GM18508 (cell line): ENCODE measurements around the gene NAT14.

Experiments
- ATAC-seq: cut with Tn5 transposase; IDR thresholded peaks from one replicate; pipeline ENCODE4 v1.9.1; 2021; ENCODE audit warnings: moderate number of reproducible peaks; ENCODE audit not compliant: insufficient read depth, unreplicated experiment

NAT14 gene

DNA sequence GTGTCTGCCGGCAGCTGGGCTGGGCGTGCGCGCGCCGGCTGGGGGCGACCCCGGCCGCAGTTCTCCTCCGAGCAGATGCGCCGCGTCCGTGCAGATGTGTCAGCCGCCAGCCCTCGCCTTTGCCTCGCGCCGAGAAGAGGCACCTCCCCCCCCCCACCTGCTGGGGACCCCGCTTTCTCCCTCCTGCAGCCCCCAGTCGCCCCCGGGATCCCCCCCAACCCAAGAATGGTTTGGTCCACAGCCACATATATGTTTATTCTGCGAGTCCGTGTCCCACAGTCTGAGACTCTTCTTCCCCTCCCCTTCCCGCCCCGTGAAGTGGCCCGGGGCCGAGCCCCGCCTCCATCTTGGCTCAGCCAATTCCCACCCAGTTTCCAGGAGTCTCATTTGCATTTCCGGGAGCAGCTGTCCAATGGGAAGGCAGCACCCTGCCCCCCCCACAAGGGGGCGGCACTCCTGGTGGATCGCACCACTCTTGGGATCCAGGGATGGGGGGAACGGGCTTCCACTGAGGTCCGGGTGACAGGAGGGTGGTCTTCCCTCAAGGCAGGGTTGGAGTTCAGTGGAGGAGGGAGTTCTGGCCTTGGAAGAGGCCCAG lies 32.1 kb upstream of the NAT14 start:
- no peak for ATAC-seq

DNA sequence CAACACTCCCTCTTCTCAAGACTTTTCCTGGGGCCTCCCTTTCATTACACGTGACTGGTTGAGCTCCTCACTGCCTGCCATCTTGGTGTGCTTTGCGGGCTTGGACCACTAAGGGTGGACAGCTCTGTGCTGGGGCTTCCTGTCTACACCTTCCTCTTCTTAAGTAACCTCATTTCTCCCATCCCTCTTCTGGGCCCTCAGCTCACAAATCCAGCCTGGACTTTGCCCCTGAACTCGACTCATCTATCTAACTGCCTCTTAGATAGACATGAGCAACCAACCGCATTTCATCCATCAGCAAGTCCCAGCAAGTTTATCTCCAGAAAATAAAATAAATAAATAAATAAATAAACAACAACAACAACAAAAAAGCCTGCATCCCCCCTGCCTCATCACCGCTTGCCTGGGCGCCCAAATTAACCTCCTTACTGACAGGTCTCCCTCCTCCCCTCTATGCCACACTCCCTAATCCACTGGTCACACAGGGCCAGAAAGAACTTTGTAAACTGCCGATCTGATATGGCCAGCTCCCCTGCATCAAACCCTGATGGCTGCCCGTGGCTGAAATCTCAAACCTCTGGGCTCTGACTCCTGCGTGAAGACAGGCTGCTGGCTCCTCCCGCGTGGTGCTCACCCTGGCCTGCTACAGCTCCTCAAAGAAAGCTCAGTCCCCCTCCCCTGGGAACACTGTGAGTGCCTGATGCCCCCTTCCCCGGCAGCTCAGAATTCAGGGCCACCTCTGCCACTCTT lies 31.3 kb upstream of the NAT14 start:
- ATAC-seq = no peak

DNA sequence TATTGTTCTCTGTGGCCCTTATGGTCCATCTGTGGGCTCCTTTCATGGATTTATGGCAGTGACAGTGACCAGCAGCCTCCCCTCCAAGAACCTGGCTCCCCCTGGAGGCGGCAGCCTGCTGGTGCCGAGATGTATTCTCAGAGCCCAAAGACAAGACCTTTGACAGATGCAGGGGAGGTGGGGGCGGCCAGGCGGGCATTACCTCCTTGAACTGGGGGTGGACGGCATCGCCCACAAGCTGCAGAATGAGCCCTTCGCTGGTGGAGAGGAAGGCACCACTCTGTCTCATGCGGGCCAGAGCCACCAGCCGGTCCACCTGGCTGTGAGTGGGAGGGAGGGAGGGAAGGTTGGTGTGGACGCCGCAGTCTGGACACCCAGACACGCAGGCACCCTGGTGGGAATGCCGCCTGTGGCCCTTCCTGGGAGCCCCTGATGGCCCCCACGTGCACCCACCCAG lies 30.2 kb upstream of the NAT14 start:
- no peak for ATAC-seq

DNA sequence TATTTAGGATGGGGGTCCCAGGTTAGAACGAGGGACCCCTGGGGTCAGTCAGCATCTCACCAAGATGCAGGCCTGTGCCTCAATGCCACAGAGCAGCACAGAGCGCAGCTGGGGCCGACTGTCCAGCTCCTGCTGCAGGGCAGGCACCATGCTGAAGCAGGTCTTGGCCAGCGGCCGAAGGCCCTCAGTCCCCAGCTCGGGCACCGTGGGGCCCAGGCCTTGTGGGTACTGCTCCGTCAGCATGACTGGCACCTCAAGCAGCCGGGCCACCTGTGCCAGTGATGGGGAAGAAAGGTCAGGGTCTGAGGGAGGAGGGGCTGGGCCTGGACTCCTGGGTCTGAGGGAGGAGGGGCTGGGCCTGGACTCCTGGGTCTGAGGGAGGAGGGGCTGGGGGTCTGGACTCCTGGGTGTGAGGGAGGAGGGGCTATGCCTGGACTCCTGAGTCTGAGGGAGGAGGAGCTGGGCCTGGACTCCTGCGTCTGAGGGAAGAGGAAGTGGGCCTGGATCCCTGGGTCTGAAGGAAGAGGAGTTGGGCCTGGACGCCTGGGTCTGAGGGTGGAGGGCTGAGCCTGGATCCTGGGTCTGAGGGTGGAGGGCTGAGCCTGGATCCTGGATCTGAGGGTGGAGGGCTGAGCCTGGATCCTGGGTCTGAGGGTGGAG lies 29.3 kb upstream of the NAT14 start:
- ATAC-seq = no peak

DNA sequence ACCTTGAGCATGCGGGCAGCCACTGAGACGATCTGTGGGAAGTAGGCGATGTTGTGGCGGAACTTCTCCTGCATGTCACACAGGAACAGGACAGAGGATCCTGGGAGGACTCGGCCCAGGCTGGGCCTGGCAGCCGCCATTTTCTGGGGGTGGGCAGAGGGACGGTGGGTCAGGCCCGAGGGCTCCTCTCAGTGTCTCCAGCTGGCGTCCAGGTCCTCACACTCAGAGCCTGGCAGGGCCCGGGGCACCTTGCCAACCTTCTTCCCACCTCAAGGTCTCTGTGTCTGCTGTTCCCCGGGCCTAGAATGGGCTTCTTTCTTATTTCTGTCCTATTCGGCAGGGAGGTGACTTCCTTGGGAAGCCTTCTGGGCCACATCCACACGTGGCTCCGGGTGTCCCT lies 28.6 kb upstream of the NAT14 start:
- ATAC-seq = no peak

DNA sequence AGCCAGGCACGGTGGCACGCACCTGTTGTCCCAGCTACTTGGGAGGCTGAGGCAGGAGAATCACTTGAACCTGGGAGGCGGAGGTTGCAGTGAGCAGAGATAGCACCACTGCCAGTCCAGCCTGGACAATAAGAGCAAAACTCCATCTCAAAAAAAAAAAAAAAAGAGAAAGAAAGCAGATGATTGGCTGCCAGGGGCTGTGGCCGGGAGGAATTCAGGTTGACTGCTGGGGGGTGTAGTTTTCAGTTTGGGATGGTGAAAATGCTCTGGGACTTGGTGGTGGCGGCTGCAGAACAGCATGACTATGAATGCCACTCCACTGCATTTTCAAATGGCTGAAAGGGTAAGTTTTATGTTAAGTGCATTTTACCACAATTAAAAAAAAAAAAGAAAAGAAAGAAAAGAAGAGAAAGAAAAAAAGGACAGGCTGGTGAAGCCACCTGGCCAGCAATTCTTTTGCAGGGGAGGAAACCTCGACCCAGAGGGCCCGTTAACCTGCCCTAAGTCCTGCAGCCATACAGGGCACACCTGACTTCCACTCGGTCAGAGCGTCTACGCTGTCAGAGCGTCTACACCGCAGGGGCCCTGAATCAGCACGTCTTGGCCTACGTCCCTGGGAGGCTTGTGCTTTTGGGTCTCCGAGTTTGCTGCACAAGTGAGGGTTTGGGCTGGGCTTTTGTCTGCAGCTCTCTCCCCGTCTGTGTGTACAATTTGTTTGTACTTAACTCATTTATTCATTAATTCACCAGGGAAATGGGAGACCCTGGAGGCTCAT lies 27.1 kb upstream of the NAT14 start:
- no peak for ATAC-seq

DNA sequence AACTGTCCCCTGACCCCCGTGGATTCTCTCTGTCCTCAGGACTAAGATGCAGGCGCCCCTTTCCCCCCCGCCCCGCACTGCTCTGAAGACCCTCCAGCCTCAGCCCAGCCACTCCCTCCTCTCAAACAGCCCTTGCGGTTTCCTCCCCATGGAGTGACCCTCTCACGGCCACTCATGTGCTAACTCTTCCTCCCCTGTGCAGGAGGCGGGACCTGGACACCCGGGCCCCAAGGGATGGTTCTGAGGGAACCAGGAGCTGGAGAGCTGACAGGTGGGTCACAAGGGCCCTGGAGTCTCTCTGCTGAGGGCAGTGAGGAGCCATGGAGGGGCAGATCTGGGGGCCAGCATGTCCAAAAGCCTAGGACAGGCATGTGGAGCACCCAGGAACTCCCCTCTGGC lies 25.4 kb upstream of the NAT14 start:
- no peak for ATAC-seq

DNA sequence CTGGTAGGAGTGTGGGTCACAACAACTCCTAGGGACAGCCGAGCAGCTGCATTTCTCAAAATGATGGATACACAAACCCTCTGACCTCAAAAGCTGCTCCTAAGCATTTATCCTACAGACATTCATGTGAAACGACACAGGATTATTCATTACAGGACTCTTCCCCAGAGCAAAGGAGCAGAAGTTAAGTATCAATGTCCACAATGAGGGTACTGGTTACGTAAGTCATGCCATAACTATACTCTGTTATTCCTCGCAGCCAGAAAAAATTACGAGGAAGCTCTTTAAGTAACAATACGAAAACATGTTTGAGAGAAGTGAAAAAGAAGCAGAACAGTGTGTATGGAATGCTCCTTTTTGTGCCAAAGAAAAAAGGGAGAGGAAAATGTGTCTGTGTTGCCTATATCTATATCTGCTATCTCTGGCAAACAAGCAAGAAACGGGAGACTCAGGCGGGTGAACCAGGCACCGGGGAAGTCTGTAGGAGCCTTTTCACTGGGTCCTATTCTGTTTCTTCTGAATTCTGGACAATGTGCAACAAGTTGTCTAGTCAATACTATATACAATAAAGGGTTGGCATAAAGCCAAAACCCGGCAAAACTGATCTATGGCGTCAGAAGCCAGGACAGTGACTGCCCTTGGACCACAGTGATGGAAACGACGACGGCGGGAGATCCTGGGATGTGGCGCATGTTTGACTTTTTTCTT lies 24.9 kb upstream of the NAT14 start:
- no peak for ATAC-seq

DNA sequence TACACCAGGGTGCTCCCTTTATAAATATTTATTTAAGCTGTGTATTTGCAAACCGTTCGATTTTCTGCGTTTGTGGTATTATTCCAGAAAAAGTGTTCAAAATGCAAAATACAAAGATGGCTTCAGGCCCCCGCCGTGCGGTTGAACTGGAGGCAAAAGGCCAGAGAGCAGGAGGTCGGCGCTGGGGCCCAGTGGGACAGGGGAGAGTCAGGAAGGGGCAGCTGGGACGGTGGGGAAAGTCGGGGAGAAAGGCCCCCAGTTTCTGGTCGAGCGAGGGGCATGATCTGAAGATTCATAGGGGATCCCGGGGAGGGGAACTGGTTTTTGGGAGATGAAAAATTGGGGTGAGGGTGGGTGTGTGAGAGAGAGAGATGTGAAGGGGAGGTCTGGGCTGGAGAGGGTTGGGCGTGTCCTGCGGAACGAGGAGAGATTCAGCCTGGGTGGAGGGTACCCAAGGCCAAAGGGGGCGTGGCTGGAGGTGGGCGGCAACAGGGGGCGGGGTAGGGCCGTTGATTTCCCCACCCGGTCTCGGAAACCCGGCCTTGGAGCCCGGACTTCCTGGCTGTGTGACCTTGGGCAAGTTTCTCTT lies 24.2 kb upstream of the NAT14 start:
- ATAC-seq = no peak

DNA sequence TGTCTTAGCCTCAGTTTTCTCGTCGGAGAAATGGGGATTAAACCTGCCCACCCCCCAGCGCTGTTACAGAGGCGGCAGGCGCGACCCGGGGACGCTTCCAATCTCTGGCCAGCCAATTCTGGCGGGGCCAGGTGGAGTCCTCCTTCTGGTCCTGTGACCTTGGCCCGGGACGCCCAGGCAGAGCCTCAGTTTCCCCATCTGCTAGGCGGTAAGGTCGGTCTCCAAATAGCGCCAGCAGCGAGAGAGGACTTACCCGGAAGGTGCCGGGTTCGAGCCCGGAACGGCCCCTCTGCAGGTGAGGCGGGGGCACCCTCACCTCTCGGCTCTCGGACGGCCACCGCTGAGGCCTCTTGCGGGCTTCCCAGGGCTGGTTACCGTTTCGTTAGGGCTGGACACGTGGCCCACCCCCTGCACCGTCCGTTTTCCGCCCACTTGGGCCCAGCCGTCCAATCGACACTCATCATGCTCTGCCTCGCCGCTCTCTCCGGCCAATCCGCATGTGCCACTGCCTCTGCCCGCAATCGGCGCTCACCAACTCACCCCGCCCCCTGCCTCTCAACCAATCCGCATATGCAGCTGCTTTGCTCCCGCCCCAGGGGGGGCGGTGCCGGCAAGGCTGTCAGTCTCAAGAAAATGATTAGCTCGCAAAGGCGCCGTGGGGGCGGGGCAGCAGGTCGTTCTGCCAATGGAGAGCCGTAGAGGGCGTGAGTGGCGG lies 23.6 kb upstream of the NAT14 start, which contains the start of gene ISOC2:
Gene ISOC2, minus strand, starts transcription at position 384 of the 715 bp plus-strand sequence. CDS start 5,156 bp downstream, outside the sequence.
- ATAC-seq = peak; percentile 78

DNA sequence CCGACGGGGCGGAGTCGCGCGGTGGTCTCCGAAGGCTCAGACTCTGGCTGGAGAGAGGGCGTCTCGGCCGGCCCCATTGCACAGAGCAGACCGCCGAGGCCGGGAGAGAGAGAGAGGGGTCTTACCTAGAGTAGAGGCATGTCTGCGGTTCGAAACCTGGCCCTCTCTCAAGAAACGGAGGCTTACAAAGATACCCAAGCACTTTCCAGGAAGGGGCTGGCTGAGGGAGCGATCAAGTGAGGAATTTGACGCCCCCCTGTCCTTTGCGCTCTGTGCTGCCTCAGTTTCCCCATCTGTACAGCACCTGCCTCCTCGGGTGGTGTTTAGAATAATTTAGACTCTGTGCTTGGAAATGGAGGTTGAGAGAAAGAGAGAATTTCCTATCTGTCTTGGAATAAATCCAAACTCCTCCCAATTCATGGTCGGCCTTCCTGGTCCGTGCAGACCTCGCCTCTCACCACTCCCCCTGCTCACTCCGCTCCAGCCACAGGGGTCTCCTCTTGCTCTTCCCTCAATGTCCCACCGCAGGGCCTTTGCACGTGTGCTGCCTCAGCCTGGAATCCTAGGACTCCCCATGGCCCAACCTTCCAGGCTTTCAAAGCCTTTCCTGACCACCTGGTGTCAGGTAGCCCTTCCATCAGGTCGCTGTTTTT lies 22.9 kb upstream of the NAT14 start:
- ATAC-seq = no peak

DNA sequence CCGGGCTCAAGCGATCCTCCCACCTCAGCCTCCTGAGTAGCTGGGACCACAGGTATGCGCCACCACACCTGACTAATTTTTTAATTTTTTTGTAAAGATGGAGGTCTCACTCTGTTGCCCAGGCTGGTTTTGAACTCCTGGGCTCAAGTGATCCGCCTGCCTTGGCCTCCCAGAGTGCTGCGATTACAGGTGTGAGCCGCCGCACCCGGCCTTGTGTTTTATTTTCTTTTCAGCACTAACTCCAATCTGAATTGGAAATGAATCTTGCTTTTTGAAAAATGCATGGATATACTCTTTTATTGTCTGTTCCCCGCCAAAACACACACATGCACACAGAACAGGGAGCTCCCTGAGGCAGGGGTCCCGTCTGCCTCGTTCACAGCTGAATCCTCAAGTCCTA lies 22.3 kb upstream of the NAT14 start:
- no peak for ATAC-seq

DNA sequence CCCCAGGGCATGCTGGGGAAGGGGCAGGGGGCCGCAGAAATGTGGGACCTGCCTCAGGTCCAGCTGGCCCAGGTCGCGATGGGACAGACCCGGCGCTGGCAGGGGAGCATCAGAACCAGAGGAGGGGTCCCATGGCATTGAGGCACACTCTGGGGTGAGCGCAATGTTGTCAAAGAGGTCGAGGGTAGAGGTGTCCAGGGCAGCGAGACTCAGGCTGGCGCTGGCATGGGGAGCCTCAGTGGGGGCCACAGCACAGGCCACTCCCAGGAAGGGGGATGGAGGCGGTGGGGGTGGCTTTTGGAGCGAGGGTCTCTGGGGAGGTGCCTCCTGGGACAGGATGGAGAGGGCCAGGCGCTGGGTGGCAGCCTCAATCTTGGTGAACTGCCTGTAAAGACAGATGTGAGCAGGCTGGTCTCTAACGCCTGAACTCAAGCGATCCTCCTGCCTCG lies 21.4 kb upstream of the NAT14 start:
- ATAC-seq = no peak

DNA sequence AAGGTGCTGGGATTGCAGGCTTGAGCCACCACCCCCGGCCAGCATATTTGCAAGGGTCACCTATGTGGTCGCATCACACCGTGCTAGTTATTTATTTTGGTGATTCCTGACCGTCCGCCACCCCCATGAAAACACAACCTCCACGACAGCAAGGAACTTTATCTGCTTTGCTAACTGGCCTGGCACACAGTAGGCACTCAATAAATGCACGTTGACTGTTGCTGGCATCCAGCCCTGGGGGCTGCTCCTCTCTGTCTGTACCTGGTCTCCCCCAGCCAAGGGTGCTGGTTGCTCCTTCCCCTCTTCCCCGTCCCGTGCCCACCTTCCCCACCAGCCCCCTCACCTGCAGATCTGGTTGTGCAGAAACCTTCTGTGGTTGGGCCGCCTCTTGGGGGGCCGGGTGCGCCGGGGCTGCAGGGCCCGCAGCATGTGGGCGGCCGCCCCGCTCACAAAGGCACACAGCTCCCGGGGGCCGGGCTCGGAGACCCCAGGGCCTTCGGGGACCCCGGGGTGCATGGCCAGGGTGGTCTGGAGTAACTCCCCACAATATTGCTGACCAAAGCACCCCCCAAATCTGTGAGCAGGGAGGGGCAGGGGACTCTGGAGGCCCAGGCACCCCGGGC lies 20.8 kb upstream of the NAT14 start:
- no peak for ATAC-seq

DNA sequence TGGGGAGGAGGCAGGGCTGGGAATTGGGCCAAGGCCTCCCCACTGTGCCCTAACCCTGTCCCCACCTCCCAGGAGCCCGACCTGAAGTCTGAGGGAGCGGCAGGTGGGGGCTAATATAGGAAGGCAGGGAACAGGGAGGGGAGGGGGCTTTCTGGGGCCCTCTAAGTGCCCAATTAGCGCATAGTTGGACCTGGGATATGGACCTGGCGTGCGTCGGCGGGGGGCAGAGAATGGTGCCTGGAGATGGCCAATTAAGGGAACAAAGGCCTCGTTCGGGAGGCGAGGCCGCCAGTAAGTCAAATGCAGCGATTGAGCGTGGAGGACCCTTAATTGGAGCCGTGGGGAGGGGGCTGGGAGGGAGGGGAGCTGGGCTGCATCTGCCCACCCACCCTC lies 20.3 kb upstream of the NAT14 start, which contains the start of gene C19orf85:
Gene C19orf85, minus strand, starts transcription at position 90 of the 393 bp plus-strand sequence. CDS start 197 bp downstream, outside the sequence.
- no peak for ATAC-seq

DNA sequence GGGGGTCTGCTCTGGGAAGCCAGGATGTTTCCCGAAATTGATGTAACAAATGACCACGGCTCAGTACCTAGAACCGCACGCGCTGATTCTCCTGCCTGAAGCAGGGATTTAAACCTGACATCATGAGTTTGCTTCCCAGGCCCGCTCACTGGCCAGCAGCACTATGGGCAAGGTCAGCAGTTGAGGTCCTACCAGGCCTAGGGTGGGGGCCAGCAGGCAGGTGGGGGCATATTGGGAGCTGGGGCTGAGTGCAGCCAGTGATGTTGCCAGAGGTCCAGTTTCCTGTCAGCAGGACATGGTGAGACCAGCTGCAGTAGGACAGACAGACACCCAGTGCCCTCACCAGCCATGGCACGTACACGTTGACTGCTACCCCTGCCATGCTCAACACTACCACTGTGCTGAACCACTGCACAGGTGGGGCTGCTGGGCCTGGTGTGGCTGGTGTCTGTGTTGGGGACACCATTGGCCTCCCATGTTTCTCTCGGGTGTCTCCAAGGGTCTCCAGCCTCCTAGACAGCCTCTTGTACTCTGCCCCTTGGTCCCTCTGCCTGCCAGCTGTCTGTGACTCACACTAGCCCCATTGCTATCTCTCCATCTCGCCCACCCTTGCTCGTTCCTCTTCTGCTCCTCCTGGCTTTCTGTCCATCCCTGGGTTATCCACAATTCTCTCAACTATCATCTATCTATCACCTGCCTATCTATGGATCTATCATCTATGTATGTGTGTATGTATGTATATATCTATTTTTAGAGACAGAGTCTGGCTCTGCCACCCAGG lies 19.3 kb upstream of the NAT14 start:
- no peak for ATAC-seq

DNA sequence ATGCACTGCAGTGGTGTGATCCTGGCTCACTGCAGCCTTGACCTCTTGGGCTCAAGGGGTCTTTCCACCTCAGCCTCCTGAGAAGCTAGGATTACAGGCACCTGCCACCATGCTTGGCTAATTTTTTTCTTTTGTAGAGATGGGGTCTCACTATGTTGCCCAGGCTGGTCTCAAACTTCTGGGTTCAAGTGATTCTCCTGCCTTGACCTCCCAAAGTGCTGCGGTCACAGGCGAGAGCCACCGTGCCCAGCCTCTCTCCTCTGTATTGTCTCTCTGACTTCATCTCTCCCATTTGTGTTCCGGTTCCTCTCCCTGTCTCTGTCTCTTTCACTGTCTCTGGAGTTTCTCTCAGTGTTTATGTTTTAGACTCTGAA lies 18.8 kb upstream of the NAT14 start:
- ATAC-seq = no peak
